Keratinocyte (primary cell): ENCODE measurements around the gene ESF1. TPM values are rescaled to one million over a fixed set of nuclear protein-coding genes. Genes with fewer than 3 reads are reported as not detected.

Experiments used
- DNase-seq: peaks from one replicate; pipeline ENCODE4 v3.0.0-alpha.2; 2011; ENCODE audit warnings: low read depth, missing footprints, low spot score
- FAIRE-seq: peaks from 2 replicates; lab custom pipeline; 2011; peaks lifted over from hg19 to GRCh38; lab: Jason Lieb, UNC
- H2AFZ ChIP-seq: 2 replicates; pipeline ENCODE4 v1.6.0; 2012; ENCODE audit warnings: low read length, control low read depth, inconsistent platforms; ENCODE audit not compliant: control insufficient read depth
- H3K27ac ChIP-seq: 2 replicates; pipeline ENCODE4 v1.5.1; 2011; ENCODE audit warnings: low read length; ENCODE audit not compliant: control insufficient read depth, insufficient read depth
- H3K27me3 ChIP-seq: 3 replicates; pipeline ENCODE4 v1.6.0; 2011; ENCODE audit warnings: low read length; ENCODE audit not compliant: control insufficient read depth, insufficient read depth; ENCODE audit errors: extremely low read depth
- H3K36me3 ChIP-seq, 2 experiments: 2 replicates in 1 of 2; 3 replicates in 1 of 2; pipeline ENCODE4 v1.5.1; 2011; ENCODE audit warnings: low read length in 2 of 2, mild to moderate bottlenecking in 1 of 2; ENCODE audit not compliant: control insufficient read depth in 2 of 2, insufficient read depth in 2 of 2; ENCODE audit errors: extremely low read depth in 1 of 2
- H3K4me1 ChIP-seq: 3 replicates; pipeline ENCODE4 v1.5.1; 2011; ENCODE audit warnings: low read length; ENCODE audit not compliant: control insufficient read depth, insufficient read depth; ENCODE audit errors: extremely low read depth
- H3K4me2 ChIP-seq: 3 replicates; pipeline ENCODE4 v1.6.0; 2011; ENCODE audit warnings: low read depth, low read length; ENCODE audit not compliant: control insufficient read depth, insufficient read depth; ENCODE audit errors: extremely low read depth
- H3K4me3 ChIP-seq, 3 experiments: fragments of 200-600 bp in 1 of 3; sonication (generic) in 1 of 3; 2 replicates in 2 of 3; 3 replicates in 1 of 3; pipeline ENCODE4 v1.5.1; 2011 to 2016; ENCODE audit warnings: low read length in 3 of 3, mild to moderate bottlenecking in 3 of 3, control low read depth in 2 of 3, inconsistent platforms in 1 of 3, low read depth in 1 of 3, mixed read lengths in 1 of 3, mixed run types in 1 of 3, moderate library complexity in 1 of 3; ENCODE audit not compliant: control insufficient read depth in 2 of 3, insufficient read depth in 2 of 3; ENCODE audit errors: extremely low read depth in 1 of 3
- H3K79me2 ChIP-seq: 2 replicates; pipeline ENCODE4 v1.6.0; 2012; ENCODE audit warnings: low read length; ENCODE audit not compliant: control insufficient read depth, insufficient read depth
- H3K9ac ChIP-seq: 3 replicates; pipeline ENCODE4 v1.6.0; 2011; ENCODE audit warnings: low read length; ENCODE audit not compliant: control insufficient read depth, insufficient read depth; ENCODE audit errors: extremely low read depth
- H3K9me1 ChIP-seq: 3 replicates; pipeline ENCODE4 v1.6.0; 2011; ENCODE audit warnings: low read length; ENCODE audit not compliant: control insufficient read depth, insufficient read depth; ENCODE audit errors: extremely low read depth
- H3K9me3 ChIP-seq: 2 replicates; pipeline ENCODE4 v1.5.1; 2012; ENCODE audit warnings: low read depth, low read length; ENCODE audit not compliant: control insufficient read depth
- H4K20me1 ChIP-seq: 3 replicates; pipeline ENCODE4 v1.6.0; 2011; ENCODE audit warnings: low read length; ENCODE audit not compliant: control insufficient read depth, insufficient read depth; ENCODE audit errors: extremely low read depth
- EZH2 ChIP-seq: IDR thresholded peaks from one replicate; pipeline ENCODE4 v1.6.1; 2012; ENCODE audit warnings: inconsistent platforms, mild to moderate bottlenecking, low read length, moderate library complexity
- dilution Hi-C: fragments of 300-500 bp; cut with MboI; formaldehyde crosslinking; loops from one replicate; pipeline ENCODE4 v1.7.0; 2020; ENCODE audit warnings: low sequenced_read_pairs; ENCODE audit not compliant: extremely low pct_ligation_motif_present
- polyA plus RNA-seq, 5 experiments: library from polyadenylated mRNA; depleted of rRNA in 3 of 5; stranded (reverse) in 3 of 5; stranded (forward) in 1 of 5; unstranded in 1 of 5; fragments of >200 nt; gene quantifications; 1 replicate in 1 of 5; 2 replicates in 3 of 5; 3 replicates in 1 of 5; pipeline versions ENCODE4 v1.2.1 to v1.2.3, GENCODE V29; 2011 to 2012; ENCODE audit warnings: missing spikeins in 2 of 5, low read depth in 1 of 5, low replicate concordance in 1 of 5
- TF ChIP-seq, protein P1 (sequence below), 3 experiments: IDR thresholded peaks in 1 of 3; conservative IDR thresholded peaks in 1 of 3; optimal IDR thresholded peaks in 1 of 3; 2 replicates in 2 of 3; 3 replicates in 1 of 3; pipeline versions ENCODE3 to v1.5.1; 2011; ENCODE audit warnings: low read length in 3 of 3, mild to moderate bottlenecking in 3 of 3, moderate library complexity in 2 of 3, control low read depth in 1 of 3, inconsistent platforms in 1 of 3; ENCODE audit not compliant: insufficient read depth in 2 of 3; ENCODE audit errors: extremely low read depth in 1 of 3

The ESF1 gene
- polyA plus RNA-seq, 1 donor (not counting 4 experiments of a cell fraction or from before 2014, with no cell fraction given) = 10.8 TPM

DNA sequence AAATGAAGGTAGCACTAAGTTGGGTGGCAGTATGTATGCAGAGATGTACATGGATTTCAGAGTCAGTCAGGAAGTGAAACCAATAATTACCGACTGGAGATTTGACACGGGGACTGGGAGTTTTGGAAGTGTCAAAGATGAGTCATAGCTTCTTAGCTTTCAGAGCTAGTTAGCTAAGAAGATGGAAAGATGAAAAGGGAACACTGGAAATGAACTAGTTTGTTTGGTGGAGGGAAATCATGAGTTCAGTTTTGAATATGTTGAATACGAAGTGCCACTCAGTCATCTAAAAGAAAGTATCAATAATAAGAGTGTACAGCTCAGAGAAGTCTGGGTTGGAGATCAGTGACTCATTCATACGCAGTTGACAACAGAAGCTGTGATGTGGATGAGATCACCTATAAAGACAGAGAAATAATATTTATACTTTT is 7.5 kb downstream of the ESF1 start:
- FAIRE-seq = peak; percentile 55
- H3K9me1 ChIP-seq = no peaks in the 10 kb centered on the region
- H2AFZ ChIP-seq = peak overlapping the region; percentile 7
- DNase-seq = no peak
- no peak for TF ChIP-seq EZH2
- TF ChIP-seq, protein P1, sequence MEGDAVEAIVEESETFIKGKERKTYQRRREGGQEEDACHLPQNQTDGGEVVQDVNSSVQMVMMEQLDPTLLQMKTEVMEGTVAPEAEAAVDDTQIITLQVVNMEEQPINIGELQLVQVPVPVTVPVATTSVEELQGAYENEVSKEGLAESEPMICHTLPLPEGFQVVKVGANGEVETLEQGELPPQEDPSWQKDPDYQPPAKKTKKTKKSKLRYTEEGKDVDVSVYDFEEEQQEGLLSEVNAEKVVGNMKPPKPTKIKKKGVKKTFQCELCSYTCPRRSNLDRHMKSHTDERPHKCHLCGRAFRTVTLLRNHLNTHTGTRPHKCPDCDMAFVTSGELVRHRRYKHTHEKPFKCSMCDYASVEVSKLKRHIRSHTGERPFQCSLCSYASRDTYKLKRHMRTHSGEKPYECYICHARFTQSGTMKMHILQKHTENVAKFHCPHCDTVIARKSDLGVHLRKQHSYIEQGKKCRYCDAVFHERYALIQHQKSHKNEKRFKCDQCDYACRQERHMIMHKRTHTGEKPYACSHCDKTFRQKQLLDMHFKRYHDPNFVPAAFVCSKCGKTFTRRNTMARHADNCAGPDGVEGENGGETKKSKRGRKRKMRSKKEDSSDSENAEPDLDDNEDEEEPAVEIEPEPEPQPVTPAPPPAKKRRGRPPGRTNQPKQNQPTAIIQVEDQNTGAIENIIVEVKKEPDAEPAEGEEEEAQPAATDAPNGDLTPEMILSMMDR (optimal IDR thresholded peaks at IDR 0.05 in 1 of 3, IDR thresholded peaks at IDR 0.05 in 1 of 3, conservative IDR thresholded peaks at IDR 0.05 in 1 of 3; ENCODE audit: extremely low read depth in 1 of 3, insufficient read depth in 2 of 3, low read length in 3 of 3) = no peak
- H3K27me3 ChIP-seq = no peaks in the 10 kb centered on the region
- H3K27ac ChIP-seq = peak overlapping the region; percentile 25
- H3K79me2 ChIP-seq = peaks cover 34% of the 10 kb centered on the region
- H3K9ac ChIP-seq = no peak overlapping the region
- H4K20me1 ChIP-seq = no peaks in the 10 kb centered on the region
- no peaks in the 10 kb centered on the region for H3K9me3 ChIP-seq
- no peak overlapping the region for H3K4me3 ChIP-seq
- H3K4me2 ChIP-seq = peak overlapping the region; percentile 63
- peaks cover 4% of the 10 kb centered on the region for H3K4me1 ChIP-seq
- peaks cover 9 to 25% of the 10 kb centered on the region in 2 experiments for H3K36me3 ChIP-seq
- dilution Hi-C loops = no loop called here

DNA sequence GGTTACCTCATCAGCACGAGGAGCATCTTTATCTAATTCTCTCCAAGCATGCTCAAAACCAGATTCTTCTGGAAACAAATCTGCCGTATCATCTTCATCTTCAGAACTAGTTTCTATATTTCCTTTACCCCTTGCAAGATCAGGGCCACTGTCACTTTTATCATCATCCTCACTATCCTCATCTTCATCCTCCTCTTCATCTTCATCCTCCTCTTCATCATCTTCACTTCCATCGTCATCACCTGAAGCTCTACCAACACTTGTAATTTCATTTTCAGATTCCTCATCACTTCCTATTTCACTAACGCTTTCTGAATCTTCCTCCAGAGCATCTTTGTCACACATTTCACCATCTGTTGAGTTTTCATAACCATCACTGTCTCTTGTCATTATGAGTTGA is 8.9 kb downstream of the ESF1 start:
- H3K4me1 ChIP-seq = peaks cover 4% of the 10 kb centered on the region
- no peaks in the 10 kb centered on the region for H3K27me3 ChIP-seq
- no peak overlapping the region for H3K4me2 ChIP-seq
- DNase-seq = no peak
- H3K9ac ChIP-seq = no peak overlapping the region
- H3K9me3 ChIP-seq = no peaks in the 10 kb centered on the region
- FAIRE-seq = no peak
- no peaks in the 10 kb centered on the region for H4K20me1 ChIP-seq
- H2AFZ ChIP-seq = no peak overlapping the region
- no peaks in the 10 kb centered on the region for H3K9me1 ChIP-seq
- peaks cover 6 to 24% of the 10 kb centered on the region in 2 experiments for H3K36me3 ChIP-seq
- TF ChIP-seq, protein P1 (optimal IDR thresholded peaks at IDR 0.05 in 1 of 3, IDR thresholded peaks at IDR 0.05 in 1 of 3, conservative IDR thresholded peaks at IDR 0.05 in 1 of 3; ENCODE audit: extremely low read depth in 1 of 3, insufficient read depth in 2 of 3, low read length in 3 of 3) = no peak
- TF ChIP-seq EZH2 = no peak
- H3K27ac ChIP-seq = no peak overlapping the region
- dilution Hi-C loops = no loop called here
- no peak overlapping the region for H3K4me3 ChIP-seq
- H3K79me2 ChIP-seq = peaks cover 24% of the 10 kb centered on the region
